Cerebellar cortex (tissue), 1 donor: Measurements from ENCODE around the gene CEP128.

ENCODE experiments used
- DNase-seq: peaks from one replicate; pipeline ENCODE4 v3.0.0-alpha.2; 2015; ENCODE audit warnings: low spot score

CEP128 gene

DNA sequence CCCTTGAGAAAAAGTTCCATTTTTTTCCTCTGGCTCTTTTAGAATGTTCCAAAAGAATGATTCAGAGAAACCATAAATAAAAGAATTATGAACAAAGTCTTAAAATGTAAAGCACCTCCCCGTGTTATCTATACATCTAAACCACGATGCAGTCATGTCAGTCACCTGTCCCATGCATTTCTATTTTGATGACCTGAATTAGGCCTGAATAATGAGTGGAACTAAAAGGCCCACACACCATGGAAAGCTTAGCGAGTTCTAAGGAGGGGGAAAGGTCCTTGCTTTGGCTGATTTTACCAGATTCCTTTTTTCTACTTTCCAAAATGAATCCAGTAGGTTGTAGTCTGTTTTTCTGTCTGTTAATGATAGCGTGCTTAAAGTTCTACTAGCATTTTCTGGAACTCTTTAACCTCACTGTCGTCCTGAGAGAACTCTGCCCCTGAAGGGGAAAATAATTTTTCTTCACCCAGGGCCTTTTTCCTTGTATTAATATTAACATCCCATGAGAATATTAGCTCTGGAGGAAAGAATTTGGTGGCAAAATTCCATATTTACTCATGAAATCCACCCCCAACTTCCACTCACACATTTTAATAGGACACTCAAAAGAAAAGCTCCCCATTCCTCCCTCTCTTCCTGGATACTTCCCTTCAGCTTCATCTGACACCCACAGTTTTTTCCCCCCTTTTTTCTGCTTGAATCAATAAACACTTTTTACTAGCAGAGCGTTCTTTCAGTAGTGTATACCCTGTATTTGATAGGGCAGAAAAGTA is 464.0 kb downstream of the CEP128 start:
- DNase-seq = no peak

DNA sequence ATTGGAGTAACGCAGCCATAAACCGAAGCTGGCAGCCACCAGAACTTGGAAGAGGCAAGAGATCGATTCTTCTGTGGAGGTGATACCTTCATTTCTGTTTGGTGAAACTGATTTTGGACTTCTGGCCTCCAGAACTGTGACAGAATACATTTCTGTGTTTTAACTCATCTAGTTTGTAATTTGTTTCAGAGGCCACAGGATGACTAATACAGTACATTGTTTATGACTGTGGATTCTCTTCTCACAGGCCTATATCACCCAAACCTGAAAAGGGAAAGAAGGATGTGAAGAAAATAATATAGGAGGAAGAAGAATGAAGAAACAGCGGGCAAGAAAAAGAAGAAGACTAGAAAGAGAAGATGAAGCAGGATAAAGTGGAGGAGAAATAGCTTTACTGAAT is 466.5 kb downstream of the CEP128 start:
- DNase-seq = no peak

DNA sequence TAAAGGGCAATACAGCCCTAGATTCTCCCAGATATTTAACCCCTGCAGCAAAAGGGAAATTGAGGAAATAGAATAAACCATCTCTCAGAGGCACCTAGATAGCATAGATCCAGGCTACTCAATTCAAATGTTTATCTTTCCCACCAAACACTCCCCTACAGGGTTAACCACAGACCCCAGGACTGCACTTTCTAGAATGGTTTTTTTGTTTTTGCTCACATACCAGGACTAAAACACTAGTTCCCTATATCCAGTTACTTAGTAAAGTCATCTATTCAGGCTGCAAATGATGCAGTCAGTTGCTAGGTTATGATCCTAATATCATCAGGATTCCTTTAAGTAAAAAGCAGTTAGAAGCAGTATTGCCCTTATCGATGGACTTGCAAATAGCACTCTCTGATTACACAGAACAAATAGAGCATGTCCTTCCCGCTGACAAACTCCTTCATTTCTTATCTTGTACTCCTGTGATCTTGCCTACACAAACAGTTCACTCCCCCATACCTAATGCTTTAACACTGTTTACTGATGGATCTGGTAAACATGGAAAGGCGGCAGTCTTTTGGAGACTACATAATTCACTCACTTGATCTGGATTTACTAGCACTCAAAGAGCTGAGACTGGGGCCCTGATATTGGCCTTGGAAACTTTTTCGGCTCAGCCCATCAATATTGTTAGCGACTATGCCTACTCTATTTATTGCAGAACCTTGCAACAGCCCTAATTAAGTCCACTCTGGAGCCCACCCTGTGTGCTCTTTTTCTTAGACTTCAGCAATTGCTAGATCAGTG is 473.0 kb downstream of the CEP128 start:
- DNase-seq = no peak

DNA sequence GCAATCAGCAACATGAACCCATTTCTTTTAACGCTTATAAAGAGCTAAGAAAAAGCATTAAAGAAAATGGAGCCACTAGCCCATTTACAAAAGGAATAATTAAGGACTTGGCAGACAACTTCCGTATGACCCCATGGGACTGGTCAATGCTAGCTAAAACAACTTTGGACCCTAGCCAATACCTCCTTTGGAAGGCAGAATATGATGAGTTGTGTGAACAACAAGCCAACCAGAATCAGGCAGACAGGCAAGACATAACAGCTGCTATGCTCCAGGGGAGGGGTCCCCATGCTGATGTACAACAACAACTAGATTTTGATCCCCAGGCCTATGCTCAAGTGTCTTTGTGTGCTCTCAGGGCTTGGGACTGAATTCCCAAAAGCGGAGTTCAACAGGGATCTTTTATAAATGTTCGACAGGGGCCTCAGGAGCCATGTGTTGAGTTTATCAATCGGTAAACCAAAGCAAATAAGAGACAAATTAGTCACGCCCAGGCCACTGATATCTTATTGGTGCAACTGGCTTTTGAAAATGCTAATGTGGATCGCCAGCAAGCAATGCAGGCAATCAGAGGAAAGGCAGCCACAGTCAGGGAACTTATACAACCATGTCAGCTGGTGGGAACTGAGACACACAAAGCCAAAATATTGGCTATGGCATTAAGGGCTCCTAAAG is 475.9 kb downstream of the CEP128 start:
- DNase-seq = no peak

DNA sequence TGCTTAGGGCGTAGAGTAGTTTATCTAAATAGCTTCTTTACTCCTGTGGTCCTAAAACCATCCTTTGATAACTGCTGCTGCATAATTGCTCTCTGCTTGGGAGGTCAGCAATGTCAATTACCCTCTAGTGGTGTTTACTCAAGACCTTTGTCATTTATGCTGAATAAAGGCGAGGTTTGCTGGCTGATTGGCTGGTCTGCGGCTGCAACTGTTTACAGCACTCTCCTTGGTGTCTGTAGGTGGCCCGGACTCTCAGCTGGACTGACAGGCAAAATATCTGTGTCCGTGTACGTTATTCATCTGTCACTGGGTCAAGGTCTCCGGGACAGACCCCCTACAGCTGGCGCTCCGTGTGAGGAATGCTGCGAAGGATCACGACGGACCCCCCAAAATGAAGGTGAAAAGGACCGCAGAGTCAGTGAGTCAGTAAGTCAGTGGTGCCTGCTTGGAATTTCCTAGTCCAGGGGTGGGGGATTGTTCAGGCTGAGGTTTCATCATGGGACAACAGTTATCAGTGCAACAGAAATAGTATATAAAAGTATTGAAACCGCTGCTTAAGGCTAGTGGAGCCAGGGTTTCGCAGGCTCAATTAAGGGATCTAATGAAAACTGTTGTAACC is 476.9 kb downstream of the CEP128 start:
- no peak for DNase-seq

DNA sequence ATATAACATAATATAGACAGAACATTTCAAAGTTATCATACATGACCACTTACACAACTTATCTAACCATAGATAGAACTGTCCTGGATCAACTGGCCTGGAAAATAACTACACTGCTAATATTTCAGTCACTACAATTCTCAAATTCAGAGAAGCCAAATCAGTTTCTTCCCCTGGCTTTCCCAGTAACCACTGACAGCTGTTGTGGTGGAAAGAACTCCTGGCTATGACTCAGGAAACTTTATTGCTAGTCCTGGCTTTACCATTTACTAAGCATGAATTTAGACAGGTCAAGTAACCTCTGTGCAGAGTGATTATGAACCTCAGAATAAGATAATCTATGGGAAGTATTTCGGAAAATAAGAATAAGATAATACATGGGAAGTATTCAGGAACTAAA is 485.3 kb downstream of the CEP128 start:
- no peak for DNase-seq

DNA sequence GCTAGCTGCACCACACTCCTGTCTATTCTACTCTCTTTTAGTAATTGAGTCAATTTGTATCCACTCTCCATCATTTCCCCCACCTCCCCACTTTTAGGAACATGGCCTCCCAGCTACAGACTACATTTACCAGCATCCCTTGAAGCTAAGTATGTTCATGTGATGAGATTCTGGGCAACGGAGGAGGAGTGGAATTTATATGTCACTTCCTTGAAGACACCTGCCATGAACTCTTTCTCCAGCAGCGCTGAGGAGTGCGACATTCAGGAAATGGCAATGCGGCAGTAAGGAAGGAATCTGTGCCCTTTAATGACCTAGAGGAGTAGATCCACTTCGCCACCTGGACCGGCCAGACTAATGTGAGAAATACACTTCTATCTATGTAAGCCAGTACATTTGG is 486.5 kb downstream of the CEP128 start:
- peak; percentile 1 for DNase-seq

DNA sequence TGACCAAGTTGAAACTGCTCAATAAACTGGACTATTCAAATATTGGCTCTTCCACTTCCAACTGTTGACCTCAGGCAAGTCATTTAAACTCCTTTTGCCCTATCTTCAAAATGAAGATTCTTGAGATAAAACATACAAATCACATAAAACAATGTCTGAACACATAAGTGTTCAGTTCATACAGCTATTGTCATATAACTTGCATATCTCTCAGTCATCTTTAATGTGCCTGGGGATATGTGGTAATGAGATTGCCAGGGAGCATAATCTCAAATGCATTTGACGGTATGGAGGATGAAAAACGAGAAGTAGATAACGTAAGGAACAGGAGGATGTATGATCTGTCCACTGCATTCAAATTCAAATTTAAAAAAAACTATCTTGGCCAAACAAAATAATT is 493.3 kb downstream of the CEP128 start:
- no peak for DNase-seq

DNA sequence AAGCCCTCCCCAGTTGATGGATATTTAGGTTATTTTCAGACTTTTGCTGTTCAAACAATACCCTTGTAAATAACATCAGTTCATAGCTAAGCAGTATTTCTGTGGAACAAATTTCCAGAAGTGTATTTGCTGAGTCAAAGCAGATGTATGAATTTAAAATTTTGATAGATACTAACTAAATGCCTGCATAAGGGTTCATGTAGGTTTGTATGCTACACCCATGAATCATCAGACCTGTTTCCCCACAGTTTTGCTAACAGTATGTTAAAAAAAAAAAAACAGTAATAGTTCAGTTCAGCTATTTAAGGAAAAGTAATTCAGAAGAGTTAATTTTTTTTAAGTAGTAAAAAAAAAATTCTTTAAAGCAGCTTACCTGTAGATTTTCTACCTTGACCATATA is 494.1 kb downstream of the CEP128 start:
- DNase-seq = no peak
